Neuronal stem cell (in vitro differentiated cells): ENCODE results near the gene IP6K1.

Experiments used
- DNase-seq: peaks from one replicate; pipeline ENCODE4 v3.0.0-alpha.2; 2013; ENCODE audit warnings: low spot score
- H2AFZ ChIP-seq: one replicate; pipeline ENCODE4 v1.6.1; 2013; ENCODE audit warnings: mild to moderate bottlenecking, low read length, inconsistent platforms
- H2AK5ac ChIP-seq: 2 replicates; pipeline ENCODE4 v1.6.1; 2013; ENCODE audit warnings: low read depth, mild to moderate bottlenecking, inconsistent platforms, low read length, moderate library complexity, mixed read lengths
- H2BK120ac ChIP-seq: 2 replicates; pipeline ENCODE4 v1.6.1; 2013; ENCODE audit warnings: low read depth, mild to moderate bottlenecking, inconsistent platforms, low read length, moderate library complexity, mixed read lengths
- H2BK12ac ChIP-seq: one replicate; pipeline ENCODE4 v1.6.1; 2013; ENCODE audit warnings: low read length, inconsistent platforms
- H2BK15ac ChIP-seq: 2 replicates; pipeline ENCODE4 v1.6.1; 2013; ENCODE audit warnings: mild to moderate bottlenecking, low read length, inconsistent platforms, mixed read lengths
- H2BK5ac ChIP-seq: one replicate; pipeline ENCODE4 v1.6.1; 2013; ENCODE audit warnings: inconsistent platforms, mild to moderate bottlenecking, low read length, moderate library complexity
- H3K14ac ChIP-seq: one replicate; pipeline ENCODE4 v1.6.1; 2013; ENCODE audit warnings: low read length, inconsistent platforms
- H3K18ac ChIP-seq: 2 replicates; pipeline ENCODE4 v1.6.1; 2013; ENCODE audit warnings: low read length, inconsistent platforms
- H3K23ac ChIP-seq: 2 replicates; pipeline ENCODE4 v1.6.1; 2013; ENCODE audit warnings: low read depth, mild to moderate bottlenecking, mixed read lengths, low read length, inconsistent platforms; ENCODE audit not compliant: poor library complexity
- H3K27ac ChIP-seq: replicated peaks from 3 replicates; pipeline ENCODE4 v1.5.1; 2013; ENCODE audit warnings: low read length, inconsistent platforms
- H3K27me3 ChIP-seq, 3 experiments: 2 replicates each; pipeline ENCODE4 v1.6.1; 2013; ENCODE audit warnings: low read length in 3 of 3, mild to moderate bottlenecking in 2 of 3, inconsistent platforms in 1 of 3, low read depth in 1 of 3, mixed read lengths in 1 of 3, moderate library complexity in 1 of 3; ENCODE audit not compliant: control insufficient read depth in 3 of 3, insufficient read depth in 3 of 3
- H3K36me3 ChIP-seq, 2 donors: replicated peaks in 1 of 2; 2 replicates each; pipeline ENCODE4 v1.6.1; 2013; ENCODE audit warnings: low read length in 2 of 2; ENCODE audit not compliant: control insufficient read depth in 2 of 2, insufficient read depth in 2 of 2
- H3K4ac ChIP-seq: 2 replicates; pipeline ENCODE4 v1.6.1; 2013; ENCODE audit warnings: inconsistent platforms, mild to moderate bottlenecking, low read length, moderate library complexity
- H3K4me1 ChIP-seq, 2 donors: 1 replicate in 1 of 2; 2 replicates in 1 of 2; pipeline ENCODE4 v1.6.1; 2013; ENCODE audit warnings: low read length in 2 of 2, low read depth in 1 of 2; ENCODE audit not compliant: control insufficient read depth in 2 of 2, insufficient read depth in 1 of 2
- H3K4me2 ChIP-seq: one replicate; pipeline ENCODE4 v1.6.1; 2013; ENCODE audit warnings: mild to moderate bottlenecking, low read length, inconsistent platforms; ENCODE audit not compliant: insufficient read depth, poor library complexity, severe bottlenecking
- H3K4me3 ChIP-seq, 2 donors: 2 replicates each; pipeline ENCODE4 v1.5.1; 2013; ENCODE audit warnings: low read length in 2 of 2, mild to moderate bottlenecking in 2 of 2, inconsistent platforms in 1 of 2, moderate library complexity in 1 of 2
- H3K79me1 ChIP-seq: one replicate; pipeline ENCODE4 v1.6.1; 2013; ENCODE audit warnings: low read depth, mild to moderate bottlenecking, inconsistent platforms, low read length, moderate library complexity
- H3K9ac ChIP-seq: one replicate; pipeline ENCODE4 v1.6.1; 2013; ENCODE audit warnings: mild to moderate bottlenecking, low read depth, low read length, inconsistent platforms; ENCODE audit not compliant: poor library complexity
- H3K9me3 ChIP-seq, 2 donors: replicated peaks in 1 of 2; 2 replicates each; pipeline versions ENCODE3 to v1.6.1; 2013; ENCODE audit warnings: low read length in 2 of 2, mild to moderate bottlenecking in 2 of 2, inconsistent platforms in 1 of 2, low read depth in 1 of 2, mixed read lengths in 1 of 2, moderate library complexity in 1 of 2; ENCODE audit not compliant: control insufficient read depth in 2 of 2, insufficient read depth in 1 of 2
- H4K8ac ChIP-seq: one replicate; pipeline ENCODE4 v1.6.1; 2013; ENCODE audit warnings: low read depth, mild to moderate bottlenecking, inconsistent platforms, low read length, moderate library complexity
- H4K91ac ChIP-seq: one replicate; pipeline ENCODE4 v1.6.1; 2013; ENCODE audit warnings: low read length, low read depth, mild to moderate bottlenecking, inconsistent platforms; ENCODE audit not compliant: poor library complexity
- WGBS, 2 donors: extraction: QIAGEN DNeasy Blood & Tissue Kit; methylation state at CpG; one replicate each; pipeline ENCODE4 v1.1.7; 2013; ENCODE audit warnings: missing lambda C conversion rate in 2 of 2, mixed read lengths in 1 of 2; ENCODE audit not compliant: insufficient read length in 2 of 2, insufficient replicate concordance in 1 of 2; ENCODE audit errors: extremely low coverage in 2 of 2; 5-methylcytosine and 5-hydroxymethylcytosine counted together

IP6K1 gene

DNA sequence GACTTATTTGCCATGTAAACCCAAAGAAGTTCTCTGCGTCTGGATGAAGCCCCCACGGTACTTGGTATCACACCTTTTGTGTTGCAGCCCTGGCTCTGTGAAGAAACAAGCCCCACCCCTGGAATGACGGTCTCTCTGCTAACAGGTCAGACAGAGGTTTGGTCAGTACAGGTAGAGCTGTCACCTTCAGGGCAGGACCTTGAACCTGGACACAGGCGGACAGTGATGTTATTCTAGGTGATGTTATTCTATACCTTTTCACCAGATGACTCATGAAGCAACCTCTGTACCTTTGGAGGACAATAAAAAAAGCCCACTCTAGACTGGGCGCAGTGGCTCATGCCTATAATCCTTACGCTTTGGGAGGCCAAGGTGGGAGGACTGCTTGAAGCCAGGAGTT is 51.6 kb downstream of the IP6K1 start:
- Histone ChIP-seq H3K18ac (no peak overlapping the region), H3K36me3 (peaks cover 42 to 87% of the 10 kb centered on the region in 2 donors), H3K23ac (no peak overlapping the region), H4K91ac (no peak overlapping the region), H3K14ac (no peak overlapping the region), H3K9ac (no peak overlapping the region), H2AFZ (no peak overlapping the region), H3K4me3 (no peak overlapping the region), H4K8ac (no peak overlapping the region), H2BK15ac (no peak overlapping the region), H3K9me3 (peaks cover 0 to 4% of the 10 kb centered on the region in 2 donors), H2BK5ac (no peak overlapping the region), H2AK5ac (no peak overlapping the region), H2BK120ac (no peak overlapping the region), H3K79me1 (no peaks in the 10 kb centered on the region), H3K4me1 (no peaks in the 10 kb centered on the region), H3K4ac (no peak overlapping the region), H2BK12ac (no peak overlapping the region), H3K4me2 (no peak overlapping the region), H3K27me3 (no peaks in the 10 kb centered on the region), H3K27ac (no peak overlapping the region)
- WGBS, 2 donors, result no CpG with 5 or more reads among the region's 6 CpGs
- DNase-seq, result no peak

GRCh38 chr3:49733551-49733950 is 52.8 kb downstream of the IP6K1 start:
- no peak for DNase-seq
- Histone ChIP-seq H3K27me3 (no peaks in the 10 kb centered on the region), H2BK15ac (no peak overlapping the region), H3K4me1 (no peaks in the 10 kb centered on the region), H3K23ac (no peak overlapping the region), H2BK120ac (no peak overlapping the region), H2AFZ (no peak overlapping the region), H3K18ac (no peak overlapping the region), H3K4me2 (no peak overlapping the region), H3K14ac (no peak overlapping the region), H4K8ac (no peak overlapping the region), H4K91ac (no peak overlapping the region), H3K27ac (no peak overlapping the region), H2AK5ac (no peak overlapping the region), H3K4me3 (no peak overlapping the region), H2BK12ac (no peak overlapping the region), H3K4ac (no peak overlapping the region), H2BK5ac (no peak overlapping the region), H3K9ac (no peak overlapping the region), H3K79me1 (no peaks in the 10 kb centered on the region), H3K9me3 (peaks cover 0 to 4% of the 10 kb centered on the region in 2 donors), H3K36me3 (peaks cover 40 to 90% of the 10 kb centered on the region in 2 donors)
- WGBS, 2 donors, result no CpG with 5 or more reads among the region's 1 CpG

GRCh38 chr3:49732597-49732996 is 53.7 kb downstream of the IP6K1 start:
- Histone ChIP-seq H2BK120ac (no peak overlapping the region), H2AFZ (no peak overlapping the region), H3K4me3 (no peak overlapping the region), H3K27me3 (peaks cover 0 to 1% (median 0%) of the 10 kb centered on the region in 3 experiments), H3K4ac (no peak overlapping the region), H4K91ac (no peak overlapping the region), H3K9ac (no peak overlapping the region), H3K4me2 (no peak overlapping the region), H2AK5ac (no peak overlapping the region), H2BK15ac (no peak overlapping the region), H3K18ac (no peak overlapping the region), H2BK12ac (no peak overlapping the region), H3K36me3 (peaks cover 38 to 90% of the 10 kb centered on the region in 2 donors), H3K23ac (no peak overlapping the region), H3K4me1 (no peaks in the 10 kb centered on the region), H3K14ac (no peak overlapping the region), H3K27ac (no peak overlapping the region), H2BK5ac (no peak overlapping the region), H3K79me1 (peaks cover under 1% of the 10 kb centered on the region), H4K8ac (no peak overlapping the region), H3K9me3 (peaks cover 0 to under 1% of the 10 kb centered on the region in 2 donors)
- no peak for DNase-seq
- no CpG with 5 or more reads among the region's 11 CpGs for WGBS, 2 donors

DNA sequence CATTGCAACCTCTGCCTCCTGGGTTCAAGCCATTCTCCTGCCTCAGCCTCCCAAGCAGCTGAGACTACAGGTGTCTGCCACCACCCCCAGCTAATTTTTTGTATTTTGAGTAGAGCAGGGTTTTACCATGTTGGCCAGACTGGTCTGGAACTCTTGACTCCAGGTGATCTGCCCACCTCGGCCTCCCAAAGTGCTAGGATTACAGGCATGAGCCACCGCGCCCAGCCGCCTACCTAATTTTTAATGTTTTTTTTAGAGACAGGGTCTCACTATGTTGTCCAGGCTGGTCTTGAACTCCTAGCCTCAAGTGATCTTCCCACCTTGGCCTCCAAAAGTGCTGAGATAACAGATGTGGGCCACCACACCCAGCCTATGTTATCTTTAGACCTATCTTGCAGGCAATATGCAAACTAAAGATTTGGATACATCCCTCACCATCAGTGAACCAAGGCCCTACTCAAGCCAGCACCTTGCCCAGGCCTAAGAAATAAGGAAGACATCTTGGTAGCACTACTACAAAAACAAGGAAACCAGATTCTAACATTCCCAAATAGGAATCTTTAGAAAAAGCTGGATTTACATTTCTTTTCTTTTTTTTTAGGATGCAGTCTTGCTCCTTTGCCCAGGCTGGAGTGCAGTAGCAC is 56.3 kb downstream of the IP6K1 start:
- no peak overlapping the region for H2BK15ac ChIP-seq
- H3K27me3 ChIP-seq, result peaks cover 0 to 1% (median 0%) of the 10 kb centered on the region in 3 experiments
- no peak overlapping the region for H4K8ac ChIP-seq
- no peak overlapping the region for H3K9ac ChIP-seq
- H3K18ac ChIP-seq, result no peak overlapping the region
- no peak overlapping the region for H2BK12ac ChIP-seq
- no peak overlapping the region for H3K27ac ChIP-seq
- no peaks in the 10 kb centered on the region for H3K4me1 ChIP-seq
- H3K23ac ChIP-seq, result no peak overlapping the region
- DNase-seq, result no peak
- no peak overlapping the region for H3K4ac ChIP-seq
- no peak overlapping the region for H3K4me2 ChIP-seq
- H2BK5ac ChIP-seq, result no peak overlapping the region
- H4K91ac ChIP-seq, result no peak overlapping the region
- H2AK5ac ChIP-seq, result no peak overlapping the region
- no peaks in the 10 kb centered on the region for H3K9me3 ChIP-seq
- H2AFZ ChIP-seq, result no peak overlapping the region
- H3K4me3 ChIP-seq, result no peak overlapping the region
- WGBS, 2 donors, result no CpG with 5 or more reads among the region's 4 CpGs
- peaks cover 7% of the 10 kb centered on the region for H3K79me1 ChIP-seq
- no peak overlapping the region for H2BK120ac ChIP-seq
- H3K14ac ChIP-seq, result no peak overlapping the region
- peaks cover 49 to 94% of the 10 kb centered on the region in 2 donors for H3K36me3 ChIP-seq
